K562 (cell line): ENCODE measurements around the gene FN3KRP. TPM values are rescaled to one million over a fixed set of nuclear protein-coding genes. Genes with fewer than 3 reads are reported as not detected.

Experiments
- BHLHE40 ChIP-seq: IDR thresholded peaks from 2 replicates; pipeline ENCODE4 v1.6.1; 2011; ENCODE audit warnings: low read length, improper control_type of control experiment
- CHAMP1 ChIP-seq: fragments of 450-650 bp; IDR thresholded peaks from 2 replicates; pipeline ENCODE4 v1.6.1; 2016; ENCODE audit warnings: mild to moderate bottlenecking
- HCFC1 ChIP-seq: IDR thresholded peaks from 2 replicates; pipeline ENCODE4 v1.6.1; 2012; ENCODE audit warnings: low read depth, low read length, improper control_type of control experiment
- HDAC3 ChIP-seq: fragments of 450-650 bp; IDR thresholded peaks from 2 replicates; pipeline ENCODE4 v1.6.1; 2018; ENCODE audit warnings: borderline replicate concordance, mild to moderate bottlenecking, moderate library complexity; ENCODE audit not compliant: partially characterized antibody
- HDGF ChIP-seq: fragments of 450-650 bp; IDR thresholded peaks from 2 replicates; pipeline ENCODE4 v1.6.1; 2016
- ILK ChIP-seq: fragments of 450-650 bp; IDR thresholded peaks from 2 replicates; pipeline ENCODE4 v1.6.1; 2016; ENCODE audit warnings: missing genetic modification characterization, low read depth, mild to moderate bottlenecking, missing compliant biosample characterization, moderate library complexity, borderline replicate concordance
- L3MBTL2 ChIP-seq: fragments of 450-650 bp; IDR thresholded peaks from 2 replicates; pipeline ENCODE4 v1.6.1; 2016; ENCODE audit warnings: mild to moderate bottlenecking, moderate library complexity
- POLR2H ChIP-seq: IDR thresholded peaks from 2 replicates; pipeline ENCODE4 v1.6.1; 2016; ENCODE audit warnings: missing genetic modification characterization, low read depth, mild to moderate bottlenecking, control low read depth, missing compliant biosample characterization, moderate library complexity
- SAP30 ChIP-seq: fragments of 200-600 bp; sonication (generic); IDR thresholded peaks from 2 replicates; pipeline ENCODE4 v1.6.1; 2012; ENCODE audit warnings: borderline replicate concordance, low read depth, mild to moderate bottlenecking, moderate library complexity, low read length, control low read depth, inconsistent platforms; ENCODE audit not compliant: insufficient read depth, poor library complexity, severe bottlenecking
- SMARCE1 ChIP-seq: fragments of 450-650 bp; IDR thresholded peaks from 2 replicates; pipeline ENCODE4 v1.7.1; 2016; ENCODE audit warnings: mild to moderate bottlenecking
- STAT5B ChIP-seq: fragments of 250-450 bp; sonication (Bioruptor Pico); IDR thresholded peaks from 2 replicates; pipeline ENCODE4 v1.8.0; 2021; ENCODE audit warnings: mild to moderate bottlenecking, inconsistent platforms
- TCF7L2 ChIP-seq: fragments of 150-350 bp; IDR thresholded peaks from 2 replicates; pipeline ENCODE4 v1.6.1; 2016; ENCODE audit warnings: low read depth, mild to moderate bottlenecking, low read length, moderate library complexity
- ZFX ChIP-seq: sonication (generic); formaldehyde crosslinking; IDR thresholded peaks from 2 replicates; pipeline ENCODE4 v1.8.0; 2022; ENCODE audit warnings: mild to moderate bottlenecking, missing genetic modification reagents, moderate library complexity
- polyA plus RNA-seq, 8 experiments: library from polyadenylated mRNA; depleted of rRNA in 4 of 8; stranded (reverse) in 5 of 8; unstranded in 3 of 8; fragments of >200 nt; fragmentation: Nextera tagmentation in 2 of 8; fragmentation: Illumina TruSeq in 1 of 8; extraction: Ambion mirVana in 2 of 8; extraction: Trizol in 1 of 8; gene quantifications; 2 replicates each; pipeline versions ENCODE4 v1.2.1 to v1.2.3, GENCODE V29; 2011 to 2014; ENCODE audit warnings: inconsistent platforms in 1 of 8, missing spikeins in 1 of 8
- total RNA-seq, 7 experiments: library from RNA; depleted of rRNA in 6 of 7; stranded (reverse); fragments of >200 nt in 6 of 7; fragmentation: Illumina TruSeq in 2 of 7; extraction: Trizol in 2 of 7; gene quantifications; 2 replicates each; pipeline versions ENCODE4 v1.2.1 to v1.2.3, GENCODE V29; 2011 to 2021; ENCODE audit warnings: low replicate concordance in 1 of 7
- TF ChIP-seq, protein P1 (sequence below): IDR thresholded peaks from 2 replicates; pipeline ENCODE4 v1.6.1; 2011; ENCODE audit not compliant: insufficient read length; ENCODE audit errors: extremely low read depth
- TF ChIP-seq, protein P2 (sequence below): fragments of 450-650 bp; IDR thresholded peaks from 2 replicates; pipeline ENCODE4 v1.6.1; 2016; ENCODE audit warnings: mild to moderate bottlenecking, moderate library complexity

The FN3KRP gene
- total and polyA plus RNA-seq, 9 of the 15 experiments (the other 6 are each of a cell fraction or from before 2014, with no cell fraction given): 2.0 to 32.1 (median 24.9) TPM

GRCh38 chr17:82698974-82699442 is 17.5 kb upstream of the FN3KRP start (continued):
- TF ChIP-seq SAP30 (peak; percentile 51), TCF7L2 (no peak), L3MBTL2 (peak; percentile 62), SMARCE1 (no peak), HDAC3 (no peak), ILK (tag) (no peak), BHLHE40 (peak; percentile 65), CHAMP1 (no peak), HCFC1 (no peak), STAT5B (no peak), POLR2H (no peak), HDGF (no peak), ZFX (CRISPR knock-in tag) (peak; percentile 58; the same call in 1 of the 2 replicates)
- TF ChIP-seq, protein P1, sequence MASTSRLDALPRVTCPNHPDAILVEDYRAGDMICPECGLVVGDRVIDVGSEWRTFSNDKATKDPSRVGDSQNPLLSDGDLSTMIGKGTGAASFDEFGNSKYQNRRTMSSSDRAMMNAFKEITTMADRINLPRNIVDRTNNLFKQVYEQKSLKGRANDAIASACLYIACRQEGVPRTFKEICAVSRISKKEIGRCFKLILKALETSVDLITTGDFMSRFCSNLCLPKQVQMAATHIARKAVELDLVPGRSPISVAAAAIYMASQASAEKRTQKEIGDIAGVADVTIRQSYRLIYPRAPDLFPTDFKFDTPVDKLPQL: no peak
- TF ChIP-seq, protein P2, sequence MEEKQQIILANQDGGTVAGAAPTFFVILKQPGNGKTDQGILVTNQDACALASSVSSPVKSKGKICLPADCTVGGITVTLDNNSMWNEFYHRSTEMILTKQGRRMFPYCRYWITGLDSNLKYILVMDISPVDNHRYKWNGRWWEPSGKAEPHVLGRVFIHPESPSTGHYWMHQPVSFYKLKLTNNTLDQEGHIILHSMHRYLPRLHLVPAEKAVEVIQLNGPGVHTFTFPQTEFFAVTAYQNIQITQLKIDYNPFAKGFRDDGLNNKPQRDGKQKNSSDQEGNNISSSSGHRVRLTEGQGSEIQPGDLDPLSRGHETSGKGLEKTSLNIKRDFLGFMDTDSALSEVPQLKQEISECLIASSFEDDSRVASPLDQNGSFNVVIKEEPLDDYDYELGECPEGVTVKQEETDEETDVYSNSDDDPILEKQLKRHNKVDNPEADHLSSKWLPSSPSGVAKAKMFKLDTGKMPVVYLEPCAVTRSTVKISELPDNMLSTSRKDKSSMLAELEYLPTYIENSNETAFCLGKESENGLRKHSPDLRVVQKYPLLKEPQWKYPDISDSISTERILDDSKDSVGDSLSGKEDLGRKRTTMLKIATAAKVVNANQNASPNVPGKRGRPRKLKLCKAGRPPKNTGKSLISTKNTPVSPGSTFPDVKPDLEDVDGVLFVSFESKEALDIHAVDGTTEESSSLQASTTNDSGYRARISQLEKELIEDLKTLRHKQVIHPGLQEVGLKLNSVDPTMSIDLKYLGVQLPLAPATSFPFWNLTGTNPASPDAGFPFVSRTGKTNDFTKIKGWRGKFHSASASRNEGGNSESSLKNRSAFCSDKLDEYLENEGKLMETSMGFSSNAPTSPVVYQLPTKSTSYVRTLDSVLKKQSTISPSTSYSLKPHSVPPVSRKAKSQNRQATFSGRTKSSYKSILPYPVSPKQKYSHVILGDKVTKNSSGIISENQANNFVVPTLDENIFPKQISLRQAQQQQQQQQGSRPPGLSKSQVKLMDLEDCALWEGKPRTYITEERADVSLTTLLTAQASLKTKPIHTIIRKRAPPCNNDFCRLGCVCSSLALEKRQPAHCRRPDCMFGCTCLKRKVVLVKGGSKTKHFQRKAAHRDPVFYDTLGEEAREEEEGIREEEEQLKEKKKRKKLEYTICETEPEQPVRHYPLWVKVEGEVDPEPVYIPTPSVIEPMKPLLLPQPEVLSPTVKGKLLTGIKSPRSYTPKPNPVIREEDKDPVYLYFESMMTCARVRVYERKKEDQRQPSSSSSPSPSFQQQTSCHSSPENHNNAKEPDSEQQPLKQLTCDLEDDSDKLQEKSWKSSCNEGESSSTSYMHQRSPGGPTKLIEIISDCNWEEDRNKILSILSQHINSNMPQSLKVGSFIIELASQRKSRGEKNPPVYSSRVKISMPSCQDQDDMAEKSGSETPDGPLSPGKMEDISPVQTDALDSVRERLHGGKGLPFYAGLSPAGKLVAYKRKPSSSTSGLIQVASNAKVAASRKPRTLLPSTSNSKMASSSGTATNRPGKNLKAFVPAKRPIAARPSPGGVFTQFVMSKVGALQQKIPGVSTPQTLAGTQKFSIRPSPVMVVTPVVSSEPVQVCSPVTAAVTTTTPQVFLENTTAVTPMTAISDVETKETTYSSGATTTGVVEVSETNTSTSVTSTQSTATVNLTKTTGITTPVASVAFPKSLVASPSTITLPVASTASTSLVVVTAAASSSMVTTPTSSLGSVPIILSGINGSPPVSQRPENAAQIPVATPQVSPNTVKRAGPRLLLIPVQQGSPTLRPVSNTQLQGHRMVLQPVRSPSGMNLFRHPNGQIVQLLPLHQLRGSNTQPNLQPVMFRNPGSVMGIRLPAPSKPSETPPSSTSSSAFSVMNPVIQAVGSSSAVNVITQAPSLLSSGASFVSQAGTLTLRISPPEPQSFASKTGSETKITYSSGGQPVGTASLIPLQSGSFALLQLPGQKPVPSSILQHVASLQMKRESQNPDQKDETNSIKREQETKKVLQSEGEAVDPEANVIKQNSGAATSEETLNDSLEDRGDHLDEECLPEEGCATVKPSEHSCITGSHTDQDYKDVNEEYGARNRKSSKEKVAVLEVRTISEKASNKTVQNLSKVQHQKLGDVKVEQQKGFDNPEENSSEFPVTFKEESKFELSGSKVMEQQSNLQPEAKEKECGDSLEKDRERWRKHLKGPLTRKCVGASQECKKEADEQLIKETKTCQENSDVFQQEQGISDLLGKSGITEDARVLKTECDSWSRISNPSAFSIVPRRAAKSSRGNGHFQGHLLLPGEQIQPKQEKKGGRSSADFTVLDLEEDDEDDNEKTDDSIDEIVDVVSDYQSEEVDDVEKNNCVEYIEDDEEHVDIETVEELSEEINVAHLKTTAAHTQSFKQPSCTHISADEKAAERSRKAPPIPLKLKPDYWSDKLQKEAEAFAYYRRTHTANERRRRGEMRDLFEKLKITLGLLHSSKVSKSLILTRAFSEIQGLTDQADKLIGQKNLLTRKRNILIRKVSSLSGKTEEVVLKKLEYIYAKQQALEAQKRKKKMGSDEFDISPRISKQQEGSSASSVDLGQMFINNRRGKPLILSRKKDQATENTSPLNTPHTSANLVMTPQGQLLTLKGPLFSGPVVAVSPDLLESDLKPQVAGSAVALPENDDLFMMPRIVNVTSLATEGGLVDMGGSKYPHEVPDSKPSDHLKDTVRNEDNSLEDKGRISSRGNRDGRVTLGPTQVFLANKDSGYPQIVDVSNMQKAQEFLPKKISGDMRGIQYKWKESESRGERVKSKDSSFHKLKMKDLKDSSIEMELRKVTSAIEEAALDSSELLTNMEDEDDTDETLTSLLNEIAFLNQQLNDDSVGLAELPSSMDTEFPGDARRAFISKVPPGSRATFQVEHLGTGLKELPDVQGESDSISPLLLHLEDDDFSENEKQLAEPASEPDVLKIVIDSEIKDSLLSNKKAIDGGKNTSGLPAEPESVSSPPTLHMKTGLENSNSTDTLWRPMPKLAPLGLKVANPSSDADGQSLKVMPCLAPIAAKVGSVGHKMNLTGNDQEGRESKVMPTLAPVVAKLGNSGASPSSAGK: peak; percentile 76
